WTC11 (cell line): ENCODE data around the gene ZNF664. TPM values are rescaled to one million over a fixed set of nuclear protein-coding genes. Genes with fewer than 3 reads are reported as not detected.

Experiments used
- ATAC-seq: fragments of 200-7000 bp; cut with Tn5 transposase; 2 replicates; pipeline ENCODE4 v1.10.0; 2021; ENCODE audit warnings: mild to moderate bottlenecking, moderate library complexity
- CTCF ChIA-PET: fragments of 300-600 bp; sonication (Branson Sonifier 250); formaldehyde crosslinking; loops from one replicate; lab custom pipeline; 2021; ENCODE audit warnings: antibody characterized with exemption; lab: Charles Lee
- POLR2A ChIA-PET: fragments of 350-600 bp; sonication (Branson Sonifier 250); formaldehyde crosslinking; loops from one replicate; lab custom pipeline; 2021; ENCODE audit warnings: antibody characterized with exemption; lab: Charles Lee
- DNase-seq: peaks from one replicate; pipeline ENCODE4 v3.0.0; 2021; ENCODE audit warnings: low spot score
- H3K27ac Mint-ChIP-seq: 2 replicates; pipeline ENCODE4 v1.8.0; 2021; ENCODE audit warnings: mixed read lengths
- H3K27me3 Mint-ChIP-seq: 2 replicates; pipeline ENCODE4 v1.8.0; 2021; ENCODE audit warnings: low read depth, mild to moderate bottlenecking, moderate library complexity, mixed read lengths
- H3K36me3 Mint-ChIP-seq: 2 replicates; pipeline ENCODE4 v1.8.0; 2021; ENCODE audit warnings: mixed read lengths
- H3K4me1 Mint-ChIP-seq: 2 replicates; pipeline ENCODE4 v1.8.0; 2022; ENCODE audit warnings: mixed read lengths
- H3K4me3 Mint-ChIP-seq: 2 replicates; pipeline ENCODE4 v1.8.0; 2021; ENCODE audit warnings: mild to moderate bottlenecking, moderate library complexity, mixed read lengths
- H3K9me3 Mint-ChIP-seq: 2 replicates; pipeline ENCODE4 v1.8.0; 2021; ENCODE audit warnings: mixed read lengths
- ATF2 ChIP-seq: sonication (generic); formaldehyde crosslinking; IDR thresholded peaks from 2 replicates; pipeline ENCODE4 v1.8.1; 2022; ENCODE audit warnings: low read depth, missing genetic modification reagents, borderline replicate concordance
- ELF4 ChIP-seq: sonication (generic); formaldehyde crosslinking; IDR thresholded peaks from 2 replicates; pipeline ENCODE4 v1.8.1; 2022; ENCODE audit warnings: low read depth, mild to moderate bottlenecking, moderate library complexity, missing genetic modification reagents
- GRHL2 ChIP-seq: fragments of 250-450 bp; sonication (Bioruptor Pico); IDR thresholded peaks from 2 replicates; pipeline ENCODE4 v1.8.0; 2022; ENCODE audit warnings: mild to moderate bottlenecking, moderate library complexity; ENCODE audit not compliant: insufficient replicate concordance, severe bottlenecking
- IRF2 ChIP-seq: sonication (generic); formaldehyde crosslinking; IDR thresholded peaks from 2 replicates; pipeline ENCODE4 v1.8.0; 2022; ENCODE audit warnings: low read depth, missing genetic modification reagents, borderline replicate concordance
- MAX ChIP-seq: sonication (generic); formaldehyde crosslinking; IDR thresholded peaks from 2 replicates; pipeline ENCODE4 v1.8.0; 2022; ENCODE audit warnings: mild to moderate bottlenecking, missing genetic modification reagents
- NFYB ChIP-seq: sonication (generic); formaldehyde crosslinking; conservative IDR thresholded peaks from 2 replicates; pipeline ENCODE4 v1.8.0; 2022; ENCODE audit warnings: low read depth, missing genetic modification reagents
- NR1H2 ChIP-seq: sonication (generic); formaldehyde crosslinking; IDR thresholded peaks from 2 replicates; pipeline ENCODE4 v1.9.0; 2021; ENCODE audit warnings: mild to moderate bottlenecking, moderate library complexity, missing genetic modification reagents
- PRDM15 ChIP-seq: sonication (generic); formaldehyde crosslinking; IDR thresholded peaks from 2 replicates; pipeline ENCODE4 v1.8.0; 2022; ENCODE audit warnings: missing genetic modification reagents
- SOX15 ChIP-seq: fragments of 250-450 bp; sonication (Bioruptor Pico); IDR thresholded peaks from 2 replicates; pipeline ENCODE4 v1.9.0; 2021; ENCODE audit warnings: mild to moderate bottlenecking
- ZNF263 ChIP-seq: sonication (generic); formaldehyde crosslinking; IDR thresholded peaks from 2 replicates; pipeline ENCODE4 v1.8.1; 2022; ENCODE audit warnings: low read depth, mild to moderate bottlenecking, moderate library complexity, missing genetic modification reagents
- ZNF317 ChIP-seq: sonication (generic); formaldehyde crosslinking; IDR thresholded peaks from 2 replicates; pipeline ENCODE4 v1.8.1; 2023; ENCODE audit warnings: low read depth, mild to moderate bottlenecking, moderate library complexity, missing genetic modification reagents, borderline replicate concordance
- ZNF671 ChIP-seq: fragments of 250-450 bp; sonication (Bioruptor Pico); IDR thresholded peaks from 2 replicates; pipeline ENCODE4 v1.8.0; 2021; ENCODE audit warnings: mild to moderate bottlenecking
- total RNA-seq: library from RNA; stranded (reverse); gene quantifications from 3 replicates; pipeline ENCODE4 v1.2.3, GENCODE V29; 2021
- TF ChIP-seq, protein P1 (sequence below): fragments of 200-600 bp; IDR thresholded peaks from 2 replicates; pipeline ENCODE4 v1.8.0; 2022; ENCODE audit warnings: antibody characterized with exemption
- TF ChIP-seq, protein P2 (sequence below): sonication (generic); formaldehyde crosslinking; IDR thresholded peaks from 2 replicates; pipeline ENCODE4 v1.8.1; 2022; ENCODE audit warnings: mild to moderate bottlenecking, missing genetic modification reagents, moderate library complexity, borderline replicate concordance
- TF ChIP-seq, protein P3 (sequence below): sonication (generic); formaldehyde crosslinking; IDR thresholded peaks from 2 replicates; pipeline ENCODE4 v1.8.1; 2023; ENCODE audit warnings: mild to moderate bottlenecking, moderate library complexity, missing genetic modification reagents
- TF ChIP-seq, protein P4 (sequence below): sonication (generic); formaldehyde crosslinking; IDR thresholded peaks from 2 replicates; pipeline ENCODE4 v1.8.1; 2022; ENCODE audit warnings: mild to moderate bottlenecking, moderate library complexity, missing genetic modification reagents

Gene ZNF664
- total RNA-seq, 1 experiment from 2014 or later = 61.7 TPM

DNA sequence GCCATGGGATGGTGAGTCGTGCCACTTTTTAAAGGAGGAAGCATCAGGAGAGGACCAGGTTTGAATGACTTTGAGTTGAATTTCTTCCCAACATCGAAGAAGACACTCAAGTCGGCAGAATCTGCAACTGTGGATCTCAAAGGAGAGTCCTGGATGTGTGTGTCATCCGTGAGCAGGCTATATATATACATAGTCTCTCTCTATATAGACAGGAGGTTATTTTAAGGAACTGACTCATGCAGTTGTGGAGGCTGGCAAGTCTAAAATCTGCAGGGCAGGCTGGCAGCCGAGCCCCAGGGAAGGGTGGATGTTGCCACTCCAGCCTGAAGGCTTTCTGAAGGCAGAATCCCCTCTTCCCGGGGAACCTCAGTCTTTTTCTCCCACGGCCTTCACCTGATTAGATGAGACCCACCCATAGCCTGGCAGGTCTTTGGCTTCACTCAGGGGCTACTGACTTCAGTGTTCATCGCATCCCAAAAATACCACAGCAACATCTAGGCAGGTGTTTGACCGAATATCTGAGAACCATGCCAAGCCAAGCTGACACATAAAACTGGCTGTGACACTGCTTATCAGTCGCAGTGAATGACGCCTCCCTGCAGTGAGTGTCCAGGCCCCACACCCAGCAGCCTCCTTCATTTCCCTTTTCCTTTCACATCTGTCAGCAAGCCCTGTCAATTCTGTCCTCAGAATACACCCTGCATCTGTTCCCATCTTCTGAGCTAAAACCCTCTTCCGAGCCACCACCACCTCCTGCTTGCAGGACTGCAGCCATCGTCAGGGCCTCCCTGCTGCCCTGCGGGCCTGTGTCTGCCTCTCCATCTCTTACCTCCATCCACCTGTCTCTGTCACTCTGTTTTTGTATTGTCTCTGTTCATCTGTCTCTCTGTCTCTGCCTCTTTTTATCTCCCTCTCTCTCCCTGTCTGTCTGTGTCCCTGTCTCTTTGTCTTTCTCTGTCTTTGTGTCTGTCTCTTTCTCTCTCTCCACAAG lies 54.0 kb downstream of the ZNF664 start (continued):
- TF ChIP-seq PRDM15 (CRISPR knock-in tag) = no peak
- TF ChIP-seq IRF2 (CRISPR knock-in tag) = no peak
- no peak for TF ChIP-seq ELF4 (CRISPR knock-in tag)
- TF ChIP-seq, all 79 proteins: peak for 0

- Mint-ChIP-seq H3K27me3 (peaks cover 8% of the 10 kb centered on the region), H3K4me3 (no peak overlapping the region), H3K4me1 (peaks cover 8% of the 10 kb centered on the region), H3K27ac (no peak overlapping the region), H3K36me3 (peaks cover 8% of the 10 kb centered on the region; the same call in 1 of the 2 replicates), H3K9me3 (peaks cover 16% of the 10 kb centered on the region)
- ATAC-seq (no peak), DNase-seq (no peak)
- ChIA-PET CTCF (interaction anchor here (1.2 to 1.3 kb wide), 2 partner anchors 44 to 123 kb away, joined by 3 to 6 read pairs; no protein-coding TSS in a partner anchor), POLR2A (no interaction called here)
- TF ChIP-seq ATF2 (CRISPR knock-in tag) (no peak), GRHL2 (CRISPR knock-in tag) (no peak), NFYB (CRISPR knock-in tag) (no peak), IRF2 (CRISPR knock-in tag) (no peak), ZNF317 (CRISPR knock-in tag) (no peak), ZNF671 (no peak), NR1H2 (CRISPR knock-in tag) (no peak), ZNF263 (CRISPR knock-in tag) (no peak), SOX15 (CRISPR knock-in tag) (no peak), MAX (no peak)
- TF ChIP-seq, protein P1, sequence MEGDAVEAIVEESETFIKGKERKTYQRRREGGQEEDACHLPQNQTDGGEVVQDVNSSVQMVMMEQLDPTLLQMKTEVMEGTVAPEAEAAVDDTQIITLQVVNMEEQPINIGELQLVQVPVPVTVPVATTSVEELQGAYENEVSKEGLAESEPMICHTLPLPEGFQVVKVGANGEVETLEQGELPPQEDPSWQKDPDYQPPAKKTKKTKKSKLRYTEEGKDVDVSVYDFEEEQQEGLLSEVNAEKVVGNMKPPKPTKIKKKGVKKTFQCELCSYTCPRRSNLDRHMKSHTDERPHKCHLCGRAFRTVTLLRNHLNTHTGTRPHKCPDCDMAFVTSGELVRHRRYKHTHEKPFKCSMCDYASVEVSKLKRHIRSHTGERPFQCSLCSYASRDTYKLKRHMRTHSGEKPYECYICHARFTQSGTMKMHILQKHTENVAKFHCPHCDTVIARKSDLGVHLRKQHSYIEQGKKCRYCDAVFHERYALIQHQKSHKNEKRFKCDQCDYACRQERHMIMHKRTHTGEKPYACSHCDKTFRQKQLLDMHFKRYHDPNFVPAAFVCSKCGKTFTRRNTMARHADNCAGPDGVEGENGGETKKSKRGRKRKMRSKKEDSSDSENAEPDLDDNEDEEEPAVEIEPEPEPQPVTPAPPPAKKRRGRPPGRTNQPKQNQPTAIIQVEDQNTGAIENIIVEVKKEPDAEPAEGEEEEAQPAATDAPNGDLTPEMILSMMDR = no peak
- TF ChIP-seq, protein P2, sequence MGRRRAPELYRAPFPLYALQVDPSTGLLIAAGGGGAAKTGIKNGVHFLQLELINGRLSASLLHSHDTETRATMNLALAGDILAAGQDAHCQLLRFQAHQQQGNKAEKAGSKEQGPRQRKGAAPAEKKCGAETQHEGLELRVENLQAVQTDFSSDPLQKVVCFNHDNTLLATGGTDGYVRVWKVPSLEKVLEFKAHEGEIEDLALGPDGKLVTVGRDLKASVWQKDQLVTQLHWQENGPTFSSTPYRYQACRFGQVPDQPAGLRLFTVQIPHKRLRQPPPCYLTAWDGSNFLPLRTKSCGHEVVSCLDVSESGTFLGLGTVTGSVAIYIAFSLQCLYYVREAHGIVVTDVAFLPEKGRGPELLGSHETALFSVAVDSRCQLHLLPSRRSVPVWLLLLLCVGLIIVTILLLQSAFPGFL (CRISPR knock-in tag) = no peak
- TF ChIP-seq, protein P3, sequence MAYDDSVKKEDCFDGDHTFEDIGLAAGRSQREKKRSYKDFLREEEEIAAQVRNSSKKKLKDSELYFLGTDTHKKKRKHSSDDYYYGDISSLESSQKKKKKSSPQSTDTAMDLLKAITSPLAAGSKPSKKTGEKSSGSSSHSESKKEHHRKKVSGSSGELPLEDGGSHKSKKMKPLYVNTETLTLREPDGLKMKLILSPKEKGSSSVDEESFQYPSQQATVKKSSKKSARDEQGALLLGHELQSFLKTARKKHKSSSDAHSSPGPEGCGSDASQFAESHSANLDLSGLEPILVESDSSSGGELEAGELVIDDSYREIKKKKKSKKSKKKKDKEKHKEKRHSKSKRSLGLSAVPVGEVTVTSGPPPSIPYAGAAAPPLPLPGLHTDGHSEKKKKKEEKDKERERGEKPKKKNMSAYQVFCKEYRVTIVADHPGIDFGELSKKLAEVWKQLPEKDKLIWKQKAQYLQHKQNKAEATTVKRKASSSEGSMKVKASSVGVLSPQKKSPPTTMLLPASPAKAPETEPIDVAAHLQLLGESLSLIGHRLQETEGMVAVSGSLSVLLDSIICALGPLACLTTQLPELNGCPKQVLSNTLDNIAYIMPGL (CRISPR knock-in tag) = no peak
- TF ChIP-seq, protein P4, sequence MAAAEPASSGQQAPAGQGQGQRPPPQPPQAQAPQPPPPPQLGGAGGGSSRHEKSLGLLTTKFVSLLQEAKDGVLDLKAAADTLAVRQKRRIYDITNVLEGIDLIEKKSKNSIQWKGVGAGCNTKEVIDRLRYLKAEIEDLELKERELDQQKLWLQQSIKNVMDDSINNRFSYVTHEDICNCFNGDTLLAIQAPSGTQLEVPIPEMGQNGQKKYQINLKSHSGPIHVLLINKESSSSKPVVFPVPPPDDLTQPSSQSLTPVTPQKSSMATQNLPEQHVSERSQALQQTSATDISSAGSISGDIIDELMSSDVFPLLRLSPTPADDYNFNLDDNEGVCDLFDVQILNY (CRISPR knock-in tag) = no peak
Measured at GRCh38 chr12:124027753-124028554, 54.9 kb downstream of the ZNF664 start.
